Measurements from ENCODE around the gene VPS37B. TPM values are rescaled to one million over a fixed set of nuclear protein-coding genes. Genes with fewer than 3 reads are reported as not detected.

VPS37B gene
- polyA plus RNA-seq, 5 donors, result 21.1 to 33.0 (median 24.2) TPM

Other genes with a start within 250 kb of the VPS37B start
- under 1 TPM in 4 of 5 donors, not detected in 1; 0.09 to 0.30 (median 0.21) TPM for gene HCAR2, start 192.8 kb downstream of the VPS37B start, polyA plus RNA-seq (ENCODE audit: insufficient read depth in 1 of 5, insufficient read length in 5 of 5, low replicate concordance in 1 of 5)
- under 1 TPM; 0.09 to 0.10 (median 0.09) TPM for gene HCAR3, start 179.3 kb downstream of the VPS37B start, polyA plus RNA-seq (ENCODE audit: insufficient read depth in 1 of 5, insufficient read length in 5 of 5, low replicate concordance in 1 of 5)
- under 1 TPM; 0.23 to 0.49 (median 0.38) TPM for gene HCAR1, start 165.3 kb downstream of the VPS37B start, polyA plus RNA-seq (ENCODE audit: insufficient read depth in 1 of 5, insufficient read length in 5 of 5, low replicate concordance in 1 of 5)
- gene DENR, start 143.3 kb downstream of the VPS37B start, polyA plus RNA-seq (ENCODE audit: insufficient read depth in 1 of 5, insufficient read length in 5 of 5, low replicate concordance in 1 of 5), result 10 to 100 TPM; 76.3 to 92.5 (median 89.4) TPM
- gene CCDC62, start 121.6 kb downstream of the VPS37B start, polyA plus RNA-seq (ENCODE audit: insufficient read depth in 1 of 5, insufficient read length in 5 of 5, low replicate concordance in 1 of 5), result under 1 TPM; 0.35 to 0.75 (median 0.44) TPM
- 10 to 100 TPM; 21.6 to 31.7 (median 27.4) TPM for gene HIP1R, start 60.7 kb downstream of the VPS37B start, polyA plus RNA-seq (ENCODE audit: insufficient read depth in 1 of 5, insufficient read length in 5 of 5, low replicate concordance in 1 of 5)
- gene ABCB9, start 70.3 kb upstream of the VPS37B start, polyA plus RNA-seq (ENCODE audit: insufficient read depth in 1 of 5, insufficient read length in 5 of 5, low replicate concordance in 1 of 5), result 10 to 100 TPM in 2 of 5 donors, 1 to 10 TPM in 3; 6.9 to 11.5 (median 9.0) TPM
- 10 to 100 TPM; 15.1 to 23.7 (median 16.8) TPM for gene OGFOD2, start 79.1 kb upstream of the VPS37B start, polyA plus RNA-seq (ENCODE audit: insufficient read depth in 1 of 5, insufficient read length in 5 of 5, low replicate concordance in 1 of 5)
- 100 to 1,000 TPM; 139 to 250 (median 155) TPM for gene ARL6IP4, start 84.6 kb upstream of the VPS37B start, polyA plus RNA-seq (ENCODE audit: insufficient read depth in 1 of 5, insufficient read length in 5 of 5, low replicate concordance in 1 of 5)